Measurements from ENCODE around the gene USP5. TPM values are rescaled to one million over a fixed set of nuclear protein-coding genes. Genes with fewer than 3 reads are reported as not detected.

USP5 gene
- total RNA-seq, 2 donors from 2014 or later: 58.3 to 84.1 TPM

DNA sequence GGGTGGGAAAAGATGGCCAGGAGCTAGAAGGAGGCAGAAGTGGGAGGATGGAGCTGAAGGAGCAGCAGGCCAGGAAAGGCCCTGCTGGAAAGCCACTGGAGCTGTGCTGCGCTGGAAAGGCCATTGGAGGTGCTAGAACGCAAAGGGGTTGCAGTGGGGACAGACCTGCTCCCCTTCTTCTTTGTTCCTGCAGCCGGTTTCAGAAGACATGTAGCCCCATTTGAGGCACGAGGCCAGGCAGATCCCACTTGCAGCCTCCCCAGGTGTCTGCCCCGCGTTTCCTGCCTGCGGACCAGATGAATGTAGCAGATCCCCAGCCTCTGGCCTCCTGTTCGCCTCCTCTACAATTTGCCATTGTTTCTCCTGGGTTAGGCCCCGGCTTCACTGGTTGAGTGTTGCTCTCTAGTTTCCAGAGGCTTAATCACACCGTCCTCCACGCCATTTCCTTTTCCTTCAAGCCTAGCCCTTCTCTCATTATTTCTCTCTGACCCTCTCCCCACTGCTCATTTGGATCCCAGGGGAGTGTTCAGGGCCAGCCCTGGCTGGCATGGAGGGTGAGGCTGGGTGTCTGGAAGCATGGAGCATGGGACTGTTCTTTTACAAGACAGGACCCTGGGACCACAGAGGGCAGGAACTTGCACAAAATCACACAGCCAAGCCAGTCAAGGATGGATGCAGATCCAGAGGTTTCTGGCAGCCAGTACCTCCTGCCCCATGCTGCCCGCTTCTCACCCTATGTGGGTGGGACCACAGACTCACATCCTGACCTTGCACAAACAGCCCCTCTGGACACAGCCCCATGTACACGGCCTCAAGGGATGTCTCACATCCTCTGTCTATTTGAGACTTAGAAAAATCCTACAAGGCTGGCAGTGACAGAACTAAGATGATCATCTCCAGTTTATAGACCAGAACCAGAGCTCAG is 32.6 kb upstream of the USP5 start:
- H3K9me3 ChIP-seq: no peaks in the 10 kb centered on the region
- no peaks in the 10 kb centered on the region for H3K27me3 ChIP-seq (replicated peaks; ENCODE audit: insufficient read depth)
- no peak overlapping the region for H3K27ac ChIP-seq
- H3K4me3 ChIP-seq: no peak overlapping the region
- TF ChIP-seq POLR2AphosphoS5 (IDR thresholded peaks at IDR 0.05) (no peak), POLR2A (IDR thresholded peaks at IDR 0.05) (no peak)
- TF ChIP-seq, protein P1, sequence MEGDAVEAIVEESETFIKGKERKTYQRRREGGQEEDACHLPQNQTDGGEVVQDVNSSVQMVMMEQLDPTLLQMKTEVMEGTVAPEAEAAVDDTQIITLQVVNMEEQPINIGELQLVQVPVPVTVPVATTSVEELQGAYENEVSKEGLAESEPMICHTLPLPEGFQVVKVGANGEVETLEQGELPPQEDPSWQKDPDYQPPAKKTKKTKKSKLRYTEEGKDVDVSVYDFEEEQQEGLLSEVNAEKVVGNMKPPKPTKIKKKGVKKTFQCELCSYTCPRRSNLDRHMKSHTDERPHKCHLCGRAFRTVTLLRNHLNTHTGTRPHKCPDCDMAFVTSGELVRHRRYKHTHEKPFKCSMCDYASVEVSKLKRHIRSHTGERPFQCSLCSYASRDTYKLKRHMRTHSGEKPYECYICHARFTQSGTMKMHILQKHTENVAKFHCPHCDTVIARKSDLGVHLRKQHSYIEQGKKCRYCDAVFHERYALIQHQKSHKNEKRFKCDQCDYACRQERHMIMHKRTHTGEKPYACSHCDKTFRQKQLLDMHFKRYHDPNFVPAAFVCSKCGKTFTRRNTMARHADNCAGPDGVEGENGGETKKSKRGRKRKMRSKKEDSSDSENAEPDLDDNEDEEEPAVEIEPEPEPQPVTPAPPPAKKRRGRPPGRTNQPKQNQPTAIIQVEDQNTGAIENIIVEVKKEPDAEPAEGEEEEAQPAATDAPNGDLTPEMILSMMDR (IDR thresholded peaks at IDR 0.05): no peak
- DNase-seq (ENCODE audit: low spot score): no peak
- WGBS: 91% methylated on average over 13 of the region's 13 CpGs
- no peaks in the 10 kb centered on the region for H3K36me3 ChIP-seq
- intact Hi-C loops (cut with DNase I): no loop called here
- H3K4me1 ChIP-seq (replicated peaks): no peaks in the 10 kb centered on the region

DNA sequence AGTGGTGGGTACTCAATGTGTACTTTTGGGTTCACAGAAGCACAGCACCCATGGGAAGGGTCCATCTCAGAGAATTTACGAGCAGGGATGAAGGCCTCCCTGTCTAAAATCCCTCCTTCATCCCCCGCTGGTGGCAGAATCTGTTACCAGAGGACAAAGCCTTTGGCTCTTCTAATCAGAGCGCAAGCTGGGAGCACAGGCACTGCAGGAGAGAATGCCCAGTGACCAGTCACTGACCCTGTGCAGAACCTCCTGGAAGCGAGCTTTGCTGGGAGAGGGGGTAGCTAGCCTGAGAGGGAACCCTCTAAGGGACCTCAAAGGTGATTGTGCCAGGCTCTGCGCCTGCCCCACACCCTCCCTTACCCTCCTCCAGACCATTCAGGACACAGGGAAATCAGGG is 31.8 kb upstream of the USP5 start:
- Histone ChIP-seq H3K36me3 (no peaks in the 10 kb centered on the region), H3K27ac (no peak overlapping the region), H3K27me3 (replicated peaks; ENCODE audit: insufficient read depth) (no peaks in the 10 kb centered on the region), H3K4me3 (no peak overlapping the region), H3K9me3 (no peaks in the 10 kb centered on the region), H3K4me1 (replicated peaks) (no peaks in the 10 kb centered on the region)
- DNase-seq (ENCODE audit: low spot score): no peak
- intact Hi-C loops (cut with DNase I): no loop called here
- WGBS: 80% methylated on average over 5 of the region's 5 CpGs
- TF ChIP-seq POLR2AphosphoS5 (IDR thresholded peaks at IDR 0.05) (no peak), POLR2A (IDR thresholded peaks at IDR 0.05) (no peak)
- TF ChIP-seq, protein P1 (IDR thresholded peaks at IDR 0.05): no peak

DNA sequence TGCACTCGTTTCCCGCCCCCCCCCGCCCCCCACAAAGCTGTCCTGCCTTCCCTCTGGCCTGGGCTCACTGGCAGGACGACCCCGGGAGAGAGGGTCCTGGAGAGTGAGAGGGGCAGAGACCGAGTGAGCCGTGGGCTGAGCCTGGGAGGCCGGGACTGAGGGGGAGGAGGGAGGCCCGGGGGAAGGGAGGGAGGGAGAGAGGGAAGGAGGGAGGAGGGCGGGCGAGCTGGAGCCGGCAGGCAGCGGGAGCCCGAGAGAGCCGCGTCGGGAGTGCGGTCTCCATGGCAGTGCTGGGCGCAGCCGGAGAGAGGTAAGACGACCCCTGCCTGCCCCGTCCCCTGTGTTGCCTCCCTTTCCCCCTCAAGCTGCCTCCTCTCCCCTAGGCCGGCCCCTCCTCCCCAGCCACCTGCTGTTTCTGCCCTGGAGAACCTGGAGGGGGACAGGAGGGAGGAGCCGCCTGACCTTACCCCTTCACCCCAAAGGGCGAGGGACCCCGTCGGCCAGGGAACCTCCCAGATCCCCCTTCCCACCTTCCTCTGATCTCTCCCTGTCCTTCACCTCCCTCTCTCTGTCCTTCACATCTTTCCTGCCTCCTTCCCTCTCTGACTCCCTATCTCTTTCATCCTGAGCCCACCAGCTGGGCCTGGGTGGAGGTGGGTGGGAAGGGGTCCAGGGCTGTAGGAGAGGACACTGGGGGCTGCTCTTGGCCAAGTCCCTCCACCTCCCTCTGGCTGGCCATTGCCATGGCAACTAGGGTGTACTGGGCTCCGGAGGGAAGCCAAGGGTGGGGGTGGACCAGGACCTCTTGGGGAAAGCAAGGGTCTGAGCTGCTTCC is 30.1 kb upstream of the USP5 start, which contains the start of gene GPR162:
Gene GPR162 (plus strand): TSS at position 231 of the 835 bp plus-strand sequence. CDS start 2,078 bp downstream, outside the sequence.
- 2% methylated on average over 28 of the region's 28 CpGs for WGBS
- TF ChIP-seq POLR2AphosphoS5 (IDR thresholded peaks at IDR 0.05) (no peak), POLR2A (IDR thresholded peaks at IDR 0.05) (no peak)
- TF ChIP-seq, protein P1 (IDR thresholded peaks at IDR 0.05): no peak
- peak within 1 kb of the TSS; percentile 29 to 39 for H3K4me3 ChIP-seq
- intact Hi-C loops (cut with DNase I): no loop called here
- peak within 1 kb of the TSS; percentile 2 to 41 for H3K27ac ChIP-seq
- peak; percentile 48 for DNase-seq (ENCODE audit: low spot score)
- H3K27me3 ChIP-seq (replicated peaks; ENCODE audit: insufficient read depth): no peaks in the 10 kb centered on the region
- H3K9me3 ChIP-seq: no peaks in the 10 kb centered on the region
- no peaks in the 10 kb centered on the region for H3K4me1 ChIP-seq (replicated peaks)
- no peaks in the 10 kb centered on the region for H3K36me3 ChIP-seq

DNA sequence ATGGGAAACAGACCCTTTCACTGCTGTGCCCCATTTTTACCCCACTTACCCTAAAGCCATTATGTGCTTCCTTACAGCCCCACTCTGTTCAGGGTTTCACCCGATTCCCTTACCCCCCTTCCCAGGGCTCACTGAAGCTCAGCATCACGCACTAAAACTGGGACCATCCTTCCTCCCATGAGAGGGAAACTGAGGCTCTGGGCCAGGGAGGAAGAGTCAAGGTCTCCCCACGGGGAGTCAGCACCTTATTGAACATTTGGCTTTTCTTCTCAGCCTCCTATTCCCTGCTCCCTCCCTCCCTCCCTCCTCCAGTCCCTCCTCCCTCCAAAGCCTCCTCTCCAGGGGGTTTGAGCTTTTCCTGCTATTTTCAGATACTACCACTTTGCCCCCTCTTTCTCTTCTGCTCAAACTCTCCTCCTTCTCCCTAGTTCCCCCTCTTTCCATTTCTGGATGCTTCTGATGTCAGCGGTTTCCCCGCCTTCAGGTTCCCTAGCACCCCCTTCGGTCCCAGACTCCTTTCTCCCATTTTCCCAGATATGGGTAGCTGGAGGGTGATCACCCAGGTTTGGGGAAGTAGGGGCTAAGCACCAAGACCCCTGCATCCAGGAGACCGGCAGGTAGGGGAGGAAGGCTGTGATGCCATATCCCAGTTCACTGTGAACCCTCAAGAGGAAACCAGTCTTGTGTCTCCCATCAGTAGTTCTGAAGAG is 29.4 kb upstream of the USP5 start:
- H3K27me3 ChIP-seq (replicated peaks; ENCODE audit: insufficient read depth): no peaks in the 10 kb centered on the region
- 55% methylated on average over 7 of the region's 7 CpGs for WGBS
- H3K4me1 ChIP-seq (replicated peaks): no peaks in the 10 kb centered on the region
- no peak for DNase-seq (ENCODE audit: low spot score)
- TF ChIP-seq POLR2AphosphoS5 (IDR thresholded peaks at IDR 0.05) (no peak), POLR2A (IDR thresholded peaks at IDR 0.05) (no peak)
- TF ChIP-seq, protein P1 (IDR thresholded peaks at IDR 0.05): no peak
- no peak overlapping the region for H3K27ac ChIP-seq
- intact Hi-C loops (cut with DNase I): no loop called here
- no peak overlapping the region for H3K4me3 ChIP-seq
- H3K9me3 ChIP-seq: no peaks in the 10 kb centered on the region
- no peaks in the 10 kb centered on the region for H3K36me3 ChIP-seq
